KMS-11 (cell line): ENCODE measurements around the gene ZNF609.

Experiments
- H2AFZ ChIP-seq: fragments of 200-600 bp; sonication (generic); 2 replicates; pipeline ENCODE4 v1.6.1; 2016; ENCODE audit warnings: antibody characterized with exemption, mixed run types, low read depth
- H3K27ac ChIP-seq: fragments of 200-600 bp; sonication (generic); 2 replicates; pipeline ENCODE4 v1.6.1; 2016; ENCODE audit warnings: mild to moderate bottlenecking, mixed run types
- H3K27me3 ChIP-seq: fragments of 200-600 bp; sonication (generic); 2 replicates; pipeline ENCODE4 v1.6.1; 2017; ENCODE audit warnings: mild to moderate bottlenecking, low read depth, mixed run types, moderate library complexity; ENCODE audit not compliant: insufficient read depth
- H3K36me3 ChIP-seq: fragments of 200-600 bp; sonication (generic); 2 replicates; pipeline ENCODE4 v1.6.1; 2017; ENCODE audit warnings: mild to moderate bottlenecking, mixed run types; ENCODE audit not compliant: insufficient read depth
- H3K4me1 ChIP-seq: fragments of 200-600 bp; sonication (generic); 2 replicates; pipeline ENCODE4 v1.6.1; 2016; ENCODE audit warnings: mild to moderate bottlenecking, low read depth, mixed run types; ENCODE audit not compliant: poor library complexity, severe bottlenecking
- H3K4me2 ChIP-seq: fragments of 200-600 bp; sonication (generic); 2 replicates; pipeline ENCODE4 v1.7.0; 2016; ENCODE audit warnings: mild to moderate bottlenecking, mixed run types
- H3K4me3 ChIP-seq: fragments of 200-600 bp; sonication (generic); IDR thresholded peaks from 2 replicates; pipeline ENCODE4 v1.6.1; 2017; ENCODE audit warnings: low read depth, low read length, mixed read lengths; ENCODE audit not compliant: insufficient read depth
- H3K79me2 ChIP-seq: fragments of 200-600 bp; sonication (generic); 2 replicates; pipeline ENCODE4 v1.6.1; 2016; ENCODE audit warnings: low read depth, mixed run types; ENCODE audit not compliant: insufficient read depth
- H3K9ac ChIP-seq: fragments of 200-600 bp; sonication (generic); 2 replicates; pipeline ENCODE4 v1.6.1; 2016; ENCODE audit warnings: mild to moderate bottlenecking, mixed run types
- H4K20me1 ChIP-seq: fragments of 200-600 bp; sonication (generic); 2 replicates; pipeline ENCODE4 v1.6.1; 2016; ENCODE audit warnings: mild to moderate bottlenecking, mixed run types; ENCODE audit not compliant: insufficient read depth
- TF ChIP-seq, protein P1 (sequence below): fragments of 200-600 bp; sonication (generic); conservative IDR thresholded peaks from 2 replicates; pipeline ENCODE4 v1.6.1; 2017; ENCODE audit warnings: low read depth, mild to moderate bottlenecking, antibody characterized with exemption, low read length, moderate library complexity, mixed read lengths

Gene ZNF609

DNA sequence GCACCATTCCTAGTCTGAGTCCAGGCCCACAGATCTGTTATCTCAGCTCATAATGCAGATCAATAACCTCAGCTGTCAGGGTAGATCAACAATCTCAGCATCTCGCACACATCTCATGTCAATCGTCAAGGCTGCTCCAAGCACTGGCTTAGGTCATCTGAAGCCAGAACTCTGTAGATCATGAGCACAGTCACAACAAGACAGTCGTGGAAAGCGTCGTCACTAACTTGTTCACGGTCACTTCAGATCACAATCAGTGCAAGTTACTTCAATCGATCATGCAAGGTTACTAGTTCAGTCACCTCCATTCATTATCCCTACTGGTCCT is 243.2 kb downstream of the ZNF609 start:
- Histone ChIP-seq H3K27ac (peak overlapping the region; percentile 27), H2AFZ (peak overlapping the region; percentile 84), H3K4me1 (peaks cover 43% of the 10 kb centered on the region), H4K20me1 (no peaks in the 10 kb centered on the region), H3K4me3 (no peak overlapping the region), H3K27me3 (no peaks in the 10 kb centered on the region), H3K79me2 (peaks cover 34% of the 10 kb centered on the region), H3K4me2 (peak overlapping the region; percentile 98), H3K9ac (peak overlapping the region; percentile 70; the same call in 1 of the 2 replicates), H3K36me3 (no peaks in the 10 kb centered on the region)
- TF ChIP-seq, protein P1, sequence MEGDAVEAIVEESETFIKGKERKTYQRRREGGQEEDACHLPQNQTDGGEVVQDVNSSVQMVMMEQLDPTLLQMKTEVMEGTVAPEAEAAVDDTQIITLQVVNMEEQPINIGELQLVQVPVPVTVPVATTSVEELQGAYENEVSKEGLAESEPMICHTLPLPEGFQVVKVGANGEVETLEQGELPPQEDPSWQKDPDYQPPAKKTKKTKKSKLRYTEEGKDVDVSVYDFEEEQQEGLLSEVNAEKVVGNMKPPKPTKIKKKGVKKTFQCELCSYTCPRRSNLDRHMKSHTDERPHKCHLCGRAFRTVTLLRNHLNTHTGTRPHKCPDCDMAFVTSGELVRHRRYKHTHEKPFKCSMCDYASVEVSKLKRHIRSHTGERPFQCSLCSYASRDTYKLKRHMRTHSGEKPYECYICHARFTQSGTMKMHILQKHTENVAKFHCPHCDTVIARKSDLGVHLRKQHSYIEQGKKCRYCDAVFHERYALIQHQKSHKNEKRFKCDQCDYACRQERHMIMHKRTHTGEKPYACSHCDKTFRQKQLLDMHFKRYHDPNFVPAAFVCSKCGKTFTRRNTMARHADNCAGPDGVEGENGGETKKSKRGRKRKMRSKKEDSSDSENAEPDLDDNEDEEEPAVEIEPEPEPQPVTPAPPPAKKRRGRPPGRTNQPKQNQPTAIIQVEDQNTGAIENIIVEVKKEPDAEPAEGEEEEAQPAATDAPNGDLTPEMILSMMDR = no peak

- peaks cover 28% of the 10 kb centered on the region for H3K4me1 ChIP-seq
- no peak overlapping the region for H3K9ac ChIP-seq
- H3K79me2 ChIP-seq = peaks cover 20% of the 10 kb centered on the region
Observed at GRCh38 chr15:64705006-64705405, 244.6 kb downstream of the ZNF609 start.

GRCh38 chr15:64706011-64706911 is 245.9 kb downstream of the ZNF609 start:
- Histone ChIP-seq H3K27me3 (no peaks in the 10 kb centered on the region), H3K4me3 (no peak overlapping the region), H3K79me2 (peaks cover 13% of the 10 kb centered on the region), H2AFZ (no peak overlapping the region), H3K4me2 (no peak overlapping the region), H3K27ac (no peak overlapping the region), H3K4me1 (peaks cover 16% of the 10 kb centered on the region), H4K20me1 (no peaks in the 10 kb centered on the region), H3K36me3 (no peaks in the 10 kb centered on the region), H3K9ac (no peak overlapping the region)
- TF ChIP-seq, protein P1 = no peak

More at GRCh38 chr15:64705006-64705405, 244.6 kb downstream of the ZNF609 start:
- no peaks in the 10 kb centered on the region for H3K27me3 ChIP-seq
- H3K4me2 ChIP-seq = no peak overlapping the region
- no peak overlapping the region for H2AFZ ChIP-seq
- H3K4me3 ChIP-seq = no peak overlapping the region
- no peaks in the 10 kb centered on the region for H4K20me1 ChIP-seq
- TF ChIP-seq, protein P1 = no peak
- H3K36me3 ChIP-seq = no peaks in the 10 kb centered on the region
- H3K27ac ChIP-seq = no peak overlapping the region

GRCh38 chr15:64710676-64711428 is 250.5 kb downstream of the ZNF609 start:
- Histone ChIP-seq H3K9ac (no peak overlapping the region), H3K79me2 (no peaks in the 10 kb centered on the region), H3K27me3 (no peaks in the 10 kb centered on the region), H3K4me2 (no peak overlapping the region), H3K27ac (no peak overlapping the region), H3K4me1 (no peaks in the 10 kb centered on the region), H4K20me1 (no peaks in the 10 kb centered on the region), H2AFZ (no peak overlapping the region), H3K4me3 (no peak overlapping the region), H3K36me3 (no peaks in the 10 kb centered on the region)
- TF ChIP-seq, protein P1 = no peak
